HG02759 (cell line): Measurements from ENCODE around the gene ALDH1A2.
"Not testable (repeated sequence)": the region's sequence is repeated elsewhere in the genome, so short reads cannot be mapped to it uniquely, and the experiment has no call there.

Source experiments
- ATAC-seq: cut with Tn5 transposase; IDR thresholded peaks from one replicate; pipeline ENCODE4 v1.9.1; 2021; ENCODE audit warnings: mild to moderate bottlenecking, moderate library complexity; ENCODE audit not compliant: unreplicated experiment

The ALDH1A2 gene

GRCh38 chr15:58043192-58043903 is 22.2 kb downstream of the ALDH1A2 start:
- ATAC-seq = no peak

GRCh38 chr15:58042006-58042405 is 23.5 kb downstream of the ALDH1A2 start:
- no peak for ATAC-seq

- no peak for ATAC-seq
Observed at GRCh38 chr15:58040150-58040549, 25.4 kb downstream of the ALDH1A2 start.

- no peak for ATAC-seq
Observed at GRCh38 chr15:58039079-58040035, 26.2 kb downstream of the ALDH1A2 start.

GRCh38 chr15:58038426-58039078 is 27.0 kb downstream of the ALDH1A2 start:
- ATAC-seq = no peak

- ATAC-seq = no peak
Observed at GRCh38 chr15:58037723-58038301, 27.7 kb downstream of the ALDH1A2 start.

GRCh38 chr15:58036579-58036978 is 28.9 kb downstream of the ALDH1A2 start:
- no peak for ATAC-seq

- ATAC-seq = not testable (repeated sequence)
Observed at GRCh38 chr15:58028392-58028791, 37.1 kb downstream of the ALDH1A2 start.

- ATAC-seq = no peak
Observed at GRCh38 chr15:58026552-58026951, 39.0 kb downstream of the ALDH1A2 start.

GRCh38 chr15:58026051-58026450 is 39.5 kb downstream of the ALDH1A2 start:
- ATAC-seq = no peak

GRCh38 chr15:58021332-58022230 is 43.9 kb downstream of the ALDH1A2 start:
- no peak for ATAC-seq

GRCh38 chr15:58019503-58020376 is 45.8 kb downstream of the ALDH1A2 start:
- no peak for ATAC-seq

GRCh38 chr15:58017869-58018268 is 47.6 kb downstream of the ALDH1A2 start:
- no peak for ATAC-seq

GRCh38 chr15:58016581-58017175 is 48.8 kb downstream of the ALDH1A2 start:
- ATAC-seq = no peak

GRCh38 chr15:58015565-58015964 is 49.9 kb downstream of the ALDH1A2 start:
- no peak for ATAC-seq

GRCh38 chr15:58014470-58014869 is 51.0 kb downstream of the ALDH1A2 start:
- no peak for ATAC-seq

- ATAC-seq = no peak
Observed at GRCh38 chr15:58014040-58014439, 51.5 kb downstream of the ALDH1A2 start.

GRCh38 chr15:58010983-58011382 is 54.5 kb downstream of the ALDH1A2 start:
- ATAC-seq = no peak

- ATAC-seq = no peak
Observed at GRCh38 chr15:58003810-58004209, 61.7 kb downstream of the ALDH1A2 start.
